A549 (cell line): ENCODE results near the gene BHLHE23. TPM values are rescaled to one million over a fixed set of nuclear protein-coding genes. Genes with fewer than 3 reads are reported as not detected.

Experiments used
- ATAC-seq, 2 experiments: fragments of 200-7000 bp in 1 of 2; fragments of >200 bp in 1 of 2; cut with Nextera tagmentation in 1 of 2; cut with Tn5 transposase in 1 of 2; 3 replicates each; pipeline versions ENCODE4 v1.8.0 to v1.9.1; 2018 to 2020; ENCODE audit warnings: mild to moderate bottlenecking in 1 of 2, moderate library complexity in 1 of 2
- CTCF ChIA-PET: fragments of 300-600 bp; sonication (Branson Sonifier 250); formaldehyde crosslinking; extraction: SDS; loops from one replicate; lab custom pipeline; 2021; ENCODE audit warnings: antibody characterized with exemption, inconsistent platforms; lab: Yijun Ruan, JAX
- POLR2A ChIA-PET: fragments of 350-600 bp; formaldehyde crosslinking; extraction: SDS; loops from one replicate; lab custom pipeline; 2021; ENCODE audit warnings: antibody characterized with exemption, inconsistent platforms; lab: Yijun Ruan, JAX
- DNase-seq, 2 experiments: peaks; one replicate each; pipeline versions ENCODE4 v3.0.0 to v3.0.0-alpha.2; 2011 to 2016; ENCODE audit warnings: low read depth in 1 of 2, low spot score in 1 of 2
- FAIRE-seq: peaks from 2 replicates; lab custom pipeline; 2011; peaks lifted over from hg19 to GRCh38; lab: Jason Lieb, UNC
- H3K27ac ChIP-seq, 2 experiments: fragments of >200 bp; sonication (Bioruptor Twin); formaldehyde crosslinking; 3 replicates each; pipeline ENCODE4 v1.5.1; 2016 to 2017
- H3K4me1 ChIP-seq: fragments of >200 bp; sonication (Bioruptor Twin); formaldehyde crosslinking; 3 replicates; pipeline ENCODE4 v1.6.1; 2016
- H3K4me2 ChIP-seq: fragments of >200 bp; sonication (Bioruptor Twin); formaldehyde crosslinking; 3 replicates; pipeline ENCODE4 v1.6.1; 2016
- H3K4me3 ChIP-seq: fragments of >200 bp; sonication (Bioruptor Twin); formaldehyde crosslinking; 3 replicates; pipeline ENCODE4 v1.5.1; 2016
- H3K9me3 ChIP-seq: fragments of >200 bp; sonication (Bioruptor Twin); formaldehyde crosslinking; 3 replicates; pipeline ENCODE4 v1.6.1; 2016
- CBX2 ChIP-seq: fragments of 200-600 bp; sonication (generic); IDR thresholded peaks from 2 replicates; pipeline ENCODE4 v1.6.1; 2016; ENCODE audit warnings: low read depth, mild to moderate bottlenecking, borderline replicate concordance
- CEBPB ChIP-seq, 2 experiments: fragments of >200 bp in 1 of 2; sonication (Bioruptor Twin) in 1 of 2; formaldehyde crosslinking in 1 of 2; IDR thresholded peaks; 2 replicates each; pipeline ENCODE4 v1.6.1; 2012 to 2016
- CHD2 ChIP-seq: fragments of 150-350 bp; IDR thresholded peaks from 2 replicates; pipeline ENCODE4 v1.6.1; 2014; ENCODE audit warnings: low read length; ENCODE audit not compliant: partially characterized antibody
- E2F6 ChIP-seq: IDR thresholded peaks from 2 replicates; pipeline ENCODE4 v1.6.1; 2012; ENCODE audit warnings: low read depth, borderline replicate concordance
- EP300 ChIP-seq, 2 experiments: fragments of >200 bp; sonication (Bioruptor Twin); formaldehyde crosslinking; IDR thresholded peaks; 2 replicates in 1 of 2; 3 replicates in 1 of 2; pipeline ENCODE4 v1.6.1; 2016 to 2017
- ESRRA ChIP-seq: fragments of 150-350 bp; IDR thresholded peaks from 2 replicates; pipeline ENCODE4 v1.6.1; 2014; ENCODE audit warnings: mild to moderate bottlenecking, low read length, borderline replicate concordance
- FOXS1 ChIP-seq: fragments of 250-450 bp; sonication (Bioruptor Pico); IDR thresholded peaks from 2 replicates; pipeline ENCODE4 v1.5.0; 2020; ENCODE audit warnings: mild to moderate bottlenecking, moderate library complexity
- HES2 ChIP-seq: fragments of >200 bp; sonication (Bioruptor Twin); formaldehyde crosslinking; IDR thresholded peaks from 2 replicates; pipeline ENCODE4 v1.6.1; 2016
- HOXA7 ChIP-seq: fragments of 250-450 bp; sonication (Bioruptor Pico); IDR thresholded peaks from 2 replicates; pipeline ENCODE4 v1.5.0; 2020; ENCODE audit warnings: mild to moderate bottlenecking, moderate library complexity
- HOXB13 ChIP-seq: fragments of 250-450 bp; sonication (Bioruptor Pico); IDR thresholded peaks from 2 replicates; pipeline ENCODE4 v1.5.0; 2020; ENCODE audit warnings: low read depth, mild to moderate bottlenecking, moderate library complexity
- JUN ChIP-seq, 2 experiments: fragments of >200 bp; sonication (Bioruptor Twin); formaldehyde crosslinking; IDR thresholded peaks; 2 replicates in 1 of 2; 3 replicates in 1 of 2; pipeline ENCODE4 v1.6.1; 2016 to 2017
- JUNB ChIP-seq: fragments of >200 bp; sonication (Bioruptor Twin); formaldehyde crosslinking; IDR thresholded peaks from 2 replicates; pipeline ENCODE4 v1.6.1; 2016
- MAFK ChIP-seq: fragments of 450-650 bp; IDR thresholded peaks from 2 replicates; pipeline ENCODE4 v1.6.1; 2014; ENCODE audit not compliant: partially characterized antibody
- NPAS2 ChIP-seq: fragments of 250-450 bp; sonication (Bioruptor Pico); IDR thresholded peaks from 2 replicates; pipeline ENCODE4 v1.8.0; 2022; ENCODE audit warnings: mild to moderate bottlenecking, moderate library complexity, borderline replicate concordance
- NR3C1 ChIP-seq: fragments of >200 bp; sonication (Bioruptor Twin); formaldehyde crosslinking; IDR thresholded peaks from 3 replicates; pipeline ENCODE4 v1.6.1; 2017
- PHF8 ChIP-seq: fragments of 200-600 bp; sonication (generic); IDR thresholded peaks from 2 replicates; pipeline ENCODE4 v1.6.1; 2016; ENCODE audit warnings: low read depth, mild to moderate bottlenecking, antibody characterized with exemption, moderate library complexity, borderline replicate concordance
- REST ChIP-seq: fragments of 200-600 bp; sonication (generic); IDR thresholded peaks from 2 replicates; pipeline ENCODE4 v1.6.1; 2016; ENCODE audit warnings: antibody characterized with exemption, mild to moderate bottlenecking, moderate library complexity
- RFX5 ChIP-seq: fragments of 450-650 bp; IDR thresholded peaks from 2 replicates; pipeline ENCODE4 v1.7.1; 2014; ENCODE audit warnings: antibody characterized with exemption, mild to moderate bottlenecking, moderate library complexity
- RNF2 ChIP-seq: fragments of 200-600 bp; sonication (generic); IDR thresholded peaks from 2 replicates; pipeline ENCODE4 v1.6.1; 2016; ENCODE audit warnings: low read depth, mild to moderate bottlenecking, antibody characterized with exemption, moderate library complexity, borderline replicate concordance
- TFCP2L1 ChIP-seq: fragments of 250-450 bp; sonication (Bioruptor Pico); IDR thresholded peaks from 2 replicates; pipeline ENCODE4 v1.5.0; 2021; ENCODE audit warnings: mild to moderate bottlenecking
- TP53 ChIP-seq: fragments of 250-450 bp; sonication (Bioruptor Pico); IDR thresholded peaks from 2 replicates; pipeline ENCODE4 v1.5.0; 2021; ENCODE audit warnings: mild to moderate bottlenecking, moderate library complexity
- ZNF302 ChIP-seq: fragments of 250-450 bp; sonication (Bioruptor Pico); IDR thresholded peaks from 2 replicates; pipeline ENCODE4 v1.9.0; 2021; ENCODE audit warnings: inconsistent platforms, mild to moderate bottlenecking, moderate library complexity
- WGBS: methylation state at CpG from one replicate; pipeline ENCODE4 v1.1.6; 2017; ENCODE audit errors: missing lambda C conversion rate; 5-methylcytosine and 5-hydroxymethylcytosine counted together
- polyA plus RNA-seq, 4 experiments: library from polyadenylated mRNA; depleted of rRNA in 3 of 4; stranded (reverse); fragments of >200 nt; fragmentation: RNase III in 1 of 4; extraction: RNeasy Plus Mini Kit Qiagen cat#74134 plus additional on column Dnase treatment in 1 of 4; gene quantifications; 2 replicates in 3 of 4; 3 replicates in 1 of 4; pipeline ENCODE4 v1.2.3, GENCODE V29; 2011 to 2017
- TF ChIP-seq, protein P1 (sequence below): IDR thresholded peaks from 2 replicates; pipeline ENCODE4 v1.6.1; 2012
- TF ChIP-seq, protein P2 (sequence below): fragments of >200 bp; sonication (Bioruptor Twin); formaldehyde crosslinking; IDR thresholded peaks from 3 replicates; pipeline ENCODE4 v1.6.1; 2016

The BHLHE23 gene
- polyA plus RNA-seq, 2 of the 4 experiments (the other 2 are of a cell fraction), result not detected

DNA sequence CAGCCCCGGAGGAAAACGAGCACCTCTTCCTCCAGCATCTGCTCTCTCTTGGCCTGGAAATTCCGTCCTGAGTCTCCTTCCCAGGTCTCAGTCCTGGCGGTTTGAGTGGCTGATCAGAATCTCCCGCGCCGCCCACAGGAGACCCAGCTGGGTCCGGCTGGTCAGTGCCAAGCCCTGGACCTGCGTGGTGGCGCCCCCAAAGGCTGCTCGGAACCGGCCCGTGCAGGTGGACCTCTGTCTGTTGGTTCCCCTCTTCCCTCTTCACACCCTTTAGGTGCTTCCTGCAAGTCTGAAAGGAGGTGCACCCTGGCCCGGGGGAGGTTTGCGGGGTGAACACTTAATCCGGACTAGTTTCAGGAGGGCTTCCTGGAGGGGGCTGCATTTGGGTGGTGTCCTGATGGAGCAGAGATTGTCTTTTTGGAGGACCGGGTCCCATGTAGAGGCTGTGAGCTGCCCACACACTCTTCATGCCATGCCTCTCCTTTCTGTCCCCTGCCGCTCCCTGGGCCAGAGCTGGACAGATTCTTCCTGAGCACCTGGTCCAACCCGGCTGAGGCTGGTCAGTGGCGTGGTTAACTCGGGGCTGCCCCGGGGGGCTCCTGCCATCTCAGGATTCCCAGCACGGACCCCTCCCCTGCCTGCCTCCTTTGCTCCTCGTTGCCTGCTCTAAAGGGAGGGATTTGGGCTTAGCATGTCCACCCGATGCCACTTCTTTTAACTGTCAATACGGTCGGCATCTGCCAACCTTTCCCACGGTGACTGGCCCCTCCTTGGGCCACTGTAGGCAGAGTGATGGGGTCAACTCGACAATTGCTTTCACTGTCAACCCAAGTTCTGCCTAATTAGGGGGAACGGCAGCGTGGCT, 16.5 kb upstream of the BHLHE23 start:
- no peak overlapping the region for H3K4me2 ChIP-seq
- H3K4me3 ChIP-seq, result no peak overlapping the region
- TF ChIP-seq HES2 (no peak), HOXB13 (no peak), PHF8 (no peak), RFX5 (no peak), ZNF302 (no peak), CEBPB (IDR thresholded peaks at IDR 0.05) (no peak)
- TF ChIP-seq, all 56 proteins: peak for 0
- ATAC-seq (no peak), DNase-seq (no peak), FAIRE-seq (no peak)
- Histone ChIP-seq H3K9me3 (peaks cover 12% of the 10 kb centered on the region; the same call in 2 of the 3 replicates), H3K27ac (no peak overlapping the region), H3K4me1 (0 out of 3 replicates have a peak, but pooled peaks cover 2% of the 10 kb centered on the region)
- WGBS, result 25% methylated on average over 25 of the region's 31 CpGs
- ChIA-PET CTCF (interaction anchor here (1.4 to 3.0 kb wide), 2 partner anchors 10 to 51 kb away, joined by 3 to 13 read pairs; no protein-coding TSS in a partner anchor), POLR2A (no interaction called here)

DNA sequence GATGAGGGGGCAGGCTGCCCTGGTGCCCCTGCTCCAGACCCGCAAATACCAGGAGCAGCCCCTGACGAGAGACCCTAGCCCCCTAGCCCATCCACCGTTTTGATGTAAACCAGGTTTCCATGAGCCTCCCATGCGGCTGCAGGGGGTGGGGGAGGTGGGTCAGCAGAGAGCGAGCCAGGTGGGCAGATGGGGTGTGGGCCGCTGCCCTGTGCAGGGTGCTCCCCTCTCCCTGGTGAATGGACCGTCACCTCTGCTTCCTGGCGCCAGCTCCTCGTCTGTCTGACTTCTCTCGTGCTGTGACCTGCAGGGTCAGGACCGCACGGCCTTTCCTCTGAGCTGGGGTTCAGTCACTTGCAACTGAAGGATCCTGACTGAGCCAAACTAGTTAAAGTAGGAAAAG, 15.7 kb upstream of the BHLHE23 start:
- CTCF ChIA-PET, result interaction anchor here (3.0 to 5.1 kb wide), 2 partner anchors 13 to 50 kb away, joined by 13 to 25 read pairs; no protein-coding TSS in a partner anchor
- no peak for ATAC-seq
- H3K4me2 ChIP-seq, result no peak overlapping the region
- no peak for TF ChIP-seq E2F6
- TF ChIP-seq CBX2, result no peak
- TF ChIP-seq NPAS2, result no peak
- no peak for TF ChIP-seq RNF2
- no peak for TF ChIP-seq EP300 (IDR thresholded peaks at IDR 0.05)
- no peak for TF ChIP-seq JUNB
- TF ChIP-seq, protein P1, sequence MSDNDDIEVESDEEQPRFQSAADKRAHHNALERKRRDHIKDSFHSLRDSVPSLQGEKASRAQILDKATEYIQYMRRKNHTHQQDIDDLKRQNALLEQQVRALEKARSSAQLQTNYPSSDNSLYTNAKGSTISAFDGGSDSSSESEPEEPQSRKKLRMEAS, result no peak
- TF ChIP-seq FOXS1 (CRISPR knock-in tag), result no peak
- FAIRE-seq, result no peak
- no peaks in the 10 kb centered on the region for H3K4me1 ChIP-seq
- H3K9me3 ChIP-seq, result peaks cover 12% of the 10 kb centered on the region; the same call in 2 of the 3 replicates
- H3K4me3 ChIP-seq, result no peak overlapping the region
- WGBS, result 50% methylated on average over 9 of the region's 12 CpGs
- no peak overlapping the region for H3K27ac ChIP-seq
- no peak for DNase-seq
- POLR2A ChIA-PET, result no interaction called here

GRCh38 chr20:63021356-63022321, 14.9 kb upstream of the BHLHE23 start:
- 45% methylated on average over 27 of the region's 40 CpGs for WGBS
- no peak overlapping the region for H3K4me3 ChIP-seq
- no peak overlapping the region for H3K4me2 ChIP-seq
- no peak for ATAC-seq
- no peaks in the 10 kb centered on the region for H3K4me1 ChIP-seq
- FAIRE-seq, result no peak
- peaks cover 12% of the 10 kb centered on the region; the same call in 2 of the 3 replicates for H3K9me3 ChIP-seq
- no peak for DNase-seq
- H3K27ac ChIP-seq, result no peak overlapping the region
- CTCF ChIA-PET, result interaction anchor here (1.4 to 5.1 kb wide), 3 partner anchors 13 to 49 kb away, joined by 7 to 25 read pairs (median 13); no protein-coding TSS in a partner anchor
- POLR2A ChIA-PET, result no interaction called here
- TF ChIP-seq FOXS1 (CRISPR knock-in tag) (no peak), RNF2 (no peak), REST (no peak), HES2 (no peak), CHD2 (no peak), PHF8 (no peak), NR3C1 (no peak), MAFK (no peak), HOXA7 (CRISPR knock-in tag) (no peak), JUN (IDR thresholded peaks at IDR 0.05) (no peak), ESRRA (no peak), TFCP2L1 (CRISPR knock-in tag) (no peak), TP53 (CRISPR knock-in tag) (no peak), ZNF302 (no peak)
- TF ChIP-seq, protein P2, sequence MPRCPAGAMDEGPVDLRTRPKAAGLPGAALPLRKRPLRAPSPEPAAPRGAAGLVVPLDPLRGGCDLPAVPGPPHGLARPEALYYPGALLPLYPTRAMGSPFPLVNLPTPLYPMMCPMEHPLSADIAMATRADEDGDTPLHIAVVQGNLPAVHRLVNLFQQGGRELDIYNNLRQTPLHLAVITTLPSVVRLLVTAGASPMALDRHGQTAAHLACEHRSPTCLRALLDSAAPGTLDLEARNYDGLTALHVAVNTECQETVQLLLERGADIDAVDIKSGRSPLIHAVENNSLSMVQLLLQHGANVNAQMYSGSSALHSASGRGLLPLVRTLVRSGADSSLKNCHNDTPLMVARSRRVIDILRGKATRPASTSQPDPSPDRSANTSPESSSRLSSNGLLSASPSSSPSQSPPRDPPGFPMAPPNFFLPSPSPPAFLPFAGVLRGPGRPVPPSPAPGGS, result no peak
